22Rv1 (cell line): ENCODE data around the gene POU2F1.

Experiments used
- H3K27ac ChIP-seq: fragments of 450-650 bp; 2 replicates; pipeline ENCODE4 v1.5.1; 2017
- CTCF ChIP-seq: fragments of 450-650 bp; IDR thresholded peaks from 2 replicates; pipeline ENCODE4 v1.5.1; 2017; ENCODE audit warnings: mild to moderate bottlenecking
- ZFX ChIP-seq: fragments of 450-650 bp; IDR thresholded peaks from 2 replicates; pipeline ENCODE4 v1.6.1; 2017; ENCODE audit warnings: antibody characterized with exemption, borderline replicate concordance

POU2F1 gene

GRCh38 chr1:167469280-167469965 lies 248.7 kb downstream of the POU2F1 start:
- H3K27ac ChIP-seq, result no peak overlapping the region
- TF ChIP-seq CTCF (no peak), ZFX (no peak)

- H3K27ac ChIP-seq, result no peak overlapping the region
- TF ChIP-seq CTCF (no peak), ZFX (no peak)
Measured at GRCh38 chr1:167471568-167471967, 250.9 kb downstream of the POU2F1 start.

- H3K27ac ChIP-seq, result no peak overlapping the region
- no peak for TF ChIP-seq ZFX
- TF ChIP-seq CTCF, result no peak
Measured at GRCh38 chr1:167472752-167473521, 252.3 kb downstream of the POU2F1 start.

- TF ChIP-seq ZFX (no peak), CTCF (no peak)
Measured at GRCh38 chr1:167473761-167474160, 253.1 kb downstream of the POU2F1 start.

GRCh38 chr1:167474191-167474641 lies 253.5 kb downstream of the POU2F1 start:
- H3K27ac ChIP-seq, result no peak overlapping the region
- TF ChIP-seq CTCF (no peak), ZFX (no peak)

More at GRCh38 chr1:167473761-167474160, 253.1 kb downstream of the POU2F1 start:
- H3K27ac ChIP-seq, result no peak overlapping the region

GRCh38 chr1:167476061-167476460 lies 255.4 kb downstream of the POU2F1 start:
- TF ChIP-seq ZFX (no peak), CTCF (no peak)
- H3K27ac ChIP-seq, result no peak overlapping the region
